Stimulated activated CD4-positive, alpha-beta T cell treated with anti-CD3 and anti-CD28 coated beads, Interleukin-15, amount 100 ng/mL, for 24 hours (primary cell): ENCODE measurements around the gene CCDC170.

Experiments
- DNase-seq: peaks from one replicate; pipeline ENCODE4 v3.0.0-alpha.2; 2020

The CCDC170 gene

GRCh38 chr6:151549790-151550189, 56.0 kb downstream of the CCDC170 start:
- no peak for DNase-seq

- no peak for DNase-seq
Observed at GRCh38 chr6:151550618-151551017, 56.8 kb downstream of the CCDC170 start.

GRCh38 chr6:151551223-151551857, 57.5 kb downstream of the CCDC170 start:
- DNase-seq: no peak

GRCh38 chr6:151553416-151554165, 59.8 kb downstream of the CCDC170 start:
- DNase-seq: no peak

- no peak for DNase-seq
Observed at GRCh38 chr6:151561238-151561637, 67.4 kb downstream of the CCDC170 start.

- no peak for DNase-seq
Observed at GRCh38 chr6:151564654-151565053, 70.8 kb downstream of the CCDC170 start.

GRCh38 chr6:151565940-151566339, 72.1 kb downstream of the CCDC170 start:
- DNase-seq: no peak

- DNase-seq: no peak
Observed at GRCh38 chr6:151566557-151566956, 72.7 kb downstream of the CCDC170 start.

- DNase-seq: no peak
Observed at GRCh38 chr6:151576633-151577032, 82.8 kb downstream of the CCDC170 start.

- DNase-seq: no peak
Observed at GRCh38 chr6:151577257-151577656, 83.4 kb downstream of the CCDC170 start.

- DNase-seq: no peak
Observed at GRCh38 chr6:151585741-151586140, 91.9 kb downstream of the CCDC170 start.

GRCh38 chr6:151589667-151590066, 95.8 kb downstream of the CCDC170 start:
- DNase-seq: no peak

GRCh38 chr6:151590742-151591141, 96.9 kb downstream of the CCDC170 start:
- DNase-seq: no peak

GRCh38 chr6:151592449-151593159, 98.8 kb downstream of the CCDC170 start:
- DNase-seq: no peak

- no peak for DNase-seq
Observed at GRCh38 chr6:151609146-151609902, 115.5 kb downstream of the CCDC170 start.

GRCh38 chr6:151610326-151610725, 116.5 kb downstream of the CCDC170 start:
- DNase-seq: no peak

- DNase-seq: no peak
Observed at GRCh38 chr6:151614630-151615029, 120.8 kb downstream of the CCDC170 start.

- DNase-seq: no peak
Observed at GRCh38 chr6:151616091-151616513, 122.3 kb downstream of the CCDC170 start.

- DNase-seq: no peak
Observed at GRCh38 chr6:151616600-151616999, 122.8 kb downstream of the CCDC170 start.

- DNase-seq: no peak
Observed at GRCh38 chr6:151617539-151617938, 123.7 kb downstream of the CCDC170 start.

GRCh38 chr6:151618717-151619116, 124.9 kb downstream of the CCDC170 start:
- no peak for DNase-seq

- no peak for DNase-seq
Observed at GRCh38 chr6:151620179-151620578, 126.4 kb downstream of the CCDC170 start.

GRCh38 chr6:151624071-151624470, 130.3 kb downstream of the CCDC170 start:
- DNase-seq: no peak
